HepG2 (cell line): ENCODE measurements around the gene DDX19B. TPM values are rescaled to one million over a fixed set of nuclear protein-coding genes. Genes with fewer than 3 reads are reported as not detected.

Source experiments
- ATF2 ChIP-seq: sonication (generic); formaldehyde crosslinking; IDR thresholded peaks from 2 replicates; pipeline ENCODE4 v1.4.0; 2020; ENCODE audit warnings: missing genetic modification reagents
- ATRX ChIP-seq: sonication (generic); formaldehyde crosslinking; IDR thresholded peaks from 2 replicates; pipeline ENCODE4 v1.4.0; 2020; ENCODE audit warnings: missing genetic modification reagents, borderline replicate concordance
- CBX2 ChIP-seq, 2 experiments: fragments of 200-600 bp in 1 of 2; sonication (generic); formaldehyde crosslinking in 1 of 2; IDR thresholded peaks; 2 replicates each; pipeline versions ENCODE4 v1.7.0 to v1.8.1; 2018 to 2022; ENCODE audit warnings: low read depth in 2 of 2, low read length in 1 of 2, mild to moderate bottlenecking in 1 of 2, missing genetic modification reagents in 1 of 2
- CSRNP1 ChIP-seq: sonication (generic); formaldehyde crosslinking; IDR thresholded peaks from 2 replicates; pipeline ENCODE4 v1.8.1; 2023; ENCODE audit warnings: mild to moderate bottlenecking, missing genetic modification reagents
- GMEB2 ChIP-seq: IDR thresholded peaks from 2 replicates; pipeline ENCODE4 v1.6.1; 2016; ENCODE audit warnings: missing biosample characterization, missing genetic modification reagents, low read depth
- HOXA5 ChIP-seq: sonication (generic); formaldehyde crosslinking; IDR thresholded peaks from 2 replicates; pipeline ENCODE4 v1.4.0; 2020; ENCODE audit warnings: missing genetic modification reagents
- KDM6A ChIP-seq: IDR thresholded peaks from 2 replicates; pipeline ENCODE4 v1.6.1; 2016; ENCODE audit warnings: low read depth
- SMARCE1 ChIP-seq: fragments of 450-650 bp; IDR thresholded peaks from 2 replicates; pipeline ENCODE4 v1.6.1; 2017; ENCODE audit warnings: borderline replicate concordance
- TAF1 ChIP-seq: sonication (generic); formaldehyde crosslinking; IDR thresholded peaks from 2 replicates; pipeline ENCODE4 v1.4.0; 2020; ENCODE audit warnings: missing genetic modification reagents
- ZBTB20 ChIP-seq: sonication (generic); formaldehyde crosslinking; IDR thresholded peaks from 2 replicates; pipeline ENCODE4 v1.8.1; 2023; ENCODE audit warnings: missing genetic modification reagents, low read depth, mild to moderate bottlenecking, borderline replicate concordance
- ZMAT5 ChIP-seq: sonication (generic); formaldehyde crosslinking; IDR thresholded peaks from 2 replicates; pipeline ENCODE4 v1.5.0; 2020; ENCODE audit warnings: mild to moderate bottlenecking, low read depth, missing genetic modification reagents, borderline replicate concordance
- ZMYM3 ChIP-seq: sonication (generic); formaldehyde crosslinking; IDR thresholded peaks from 2 replicates; pipeline ENCODE4 v1.5.1; 2020; ENCODE audit warnings: mild to moderate bottlenecking, missing genetic modification reagents
- ZNF124 ChIP-seq: sonication (generic); formaldehyde crosslinking; IDR thresholded peaks from 2 replicates; pipeline ENCODE4 v1.4.0; 2020; ENCODE audit warnings: missing genetic modification reagents
- ZNF34 ChIP-seq: sonication (generic); formaldehyde crosslinking; IDR thresholded peaks from 2 replicates; pipeline ENCODE4 v1.4.0; 2020; ENCODE audit warnings: mild to moderate bottlenecking, missing genetic modification reagents, borderline replicate concordance
- ZNF546 ChIP-seq: sonication (generic); formaldehyde crosslinking; conservative IDR thresholded peaks from 2 replicates; pipeline ENCODE4 v1.8.1; 2023; ENCODE audit warnings: mild to moderate bottlenecking, missing genetic modification reagents
- ZNF724P ChIP-seq: sonication (generic); formaldehyde crosslinking; IDR thresholded peaks from 2 replicates; pipeline ENCODE4 v1.8.0; 2022; ENCODE audit warnings: missing genetic modification reagents, borderline replicate concordance
- ZNF768 ChIP-seq: sonication (generic); formaldehyde crosslinking; IDR thresholded peaks from 2 replicates; pipeline ENCODE4 v1.4.0; 2020; ENCODE audit warnings: missing genetic modification reagents
- ZNF782 ChIP-seq: sonication (generic); formaldehyde crosslinking; IDR thresholded peaks from 2 replicates; pipeline ENCODE4 v1.4.0; 2020; ENCODE audit warnings: missing genetic modification reagents, mild to moderate bottlenecking, borderline replicate concordance
- polyA plus RNA-seq, 8 experiments: library from polyadenylated mRNA; depleted of rRNA in 3 of 8; stranded (reverse) in 7 of 8; unstranded in 1 of 8; fragments of >200 nt; fragmentation: Illumina TruSeq in 4 of 8; extraction: Trizol in 4 of 8; gene quantifications; 2 replicates each; pipeline versions ENCODE4 v1.2.1 to v1.2.3, GENCODE V29; 2011 to 2016; ENCODE audit warnings: low read depth in 4 of 8, missing spikeins in 1 of 8, mixed read lengths in 1 of 8; ENCODE audit not compliant: insufficient read depth in 1 of 8
- total RNA-seq, 5 experiments: library from RNA; depleted of rRNA; stranded (reverse); fragments of >200 nt; fragmentation: Illumina TruSeq; extraction: Trizol; gene quantifications; 2 replicates each; pipeline ENCODE4 v1.2.3, GENCODE V29; 2016; ENCODE audit warnings: low read depth in 1 of 5
- TF ChIP-seq, protein P1 (sequence below): sonication (generic); formaldehyde crosslinking; IDR thresholded peaks from 2 replicates; pipeline ENCODE4 v1.8.1; 2023; ENCODE audit warnings: missing genetic modification reagents, mild to moderate bottlenecking, borderline replicate concordance
- TF ChIP-seq, protein P2 (sequence below): sonication (generic); formaldehyde crosslinking; IDR thresholded peaks from 2 replicates; pipeline ENCODE4 v1.4.0; 2020; ENCODE audit warnings: missing genetic modification reagents

Gene DDX19B
- total and polyA plus RNA-seq, 2 of the 13 experiments (the other 11 are each of a cell fraction or from before 2014, with no cell fraction given): 36.2 to 40.0 TPM

GRCh38 chr16:70380919-70381603 lies 82.1 kb downstream of the DDX19B start (continued):
- no peak for TF ChIP-seq GMEB2 (CRISPR knock-in tag)
- TF ChIP-seq ZNF124 (CRISPR knock-in tag): peak; percentile 87; the same call in 1 of the 2 replicates
- peak; percentile 82; the same call in 1 of the 2 replicates for TF ChIP-seq ZNF724P
- no peak for TF ChIP-seq KDM6A (CRISPR knock-in tag)
- TF ChIP-seq, protein P1, sequence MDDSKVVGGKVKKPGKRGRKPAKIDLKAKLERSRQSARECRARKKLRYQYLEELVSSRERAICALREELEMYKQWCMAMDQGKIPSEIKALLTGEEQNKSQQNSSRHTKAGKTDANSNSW (CRISPR knock-in tag): no peak; the same call in 1 of the 2 replicates
- peak; percentile 91 for TF ChIP-seq HOXA5 (CRISPR knock-in tag)
- no peak; the same call in 1 of the 2 replicates for TF ChIP-seq ZMYM3 (CRISPR knock-in tag)
- TF ChIP-seq ZNF34: 0 out of 2 replicates have a peak, but pooled peaks have one; percentile 69
- peak; percentile 97; the same call in 1 of the 2 replicates for TF ChIP-seq CSRNP1
- TF ChIP-seq ATF2 (CRISPR knock-in tag): peak; percentile 38; the same call in 1 of the 2 replicates
- TF ChIP-seq ZBTB20 (CRISPR knock-in tag): peak; percentile 66
- TF ChIP-seq ZNF768 (CRISPR knock-in tag): peak; percentile 5; the same call in 1 of the 2 replicates
- no peak for TF ChIP-seq CBX2 (IDR thresholded peaks at IDR 0.05; ENCODE audit: low read depth, low read length)
- TF ChIP-seq CBX2 (CRISPR knock-in tag; IDR thresholded peaks at IDR 0.05; ENCODE audit: low read depth): peak; percentile 30; the same call in 1 of the 2 replicates
- peak; percentile 91; the same call in 1 of the 2 replicates for TF ChIP-seq ZNF546 (CRISPR knock-in tag)
- TF ChIP-seq, protein P2, sequence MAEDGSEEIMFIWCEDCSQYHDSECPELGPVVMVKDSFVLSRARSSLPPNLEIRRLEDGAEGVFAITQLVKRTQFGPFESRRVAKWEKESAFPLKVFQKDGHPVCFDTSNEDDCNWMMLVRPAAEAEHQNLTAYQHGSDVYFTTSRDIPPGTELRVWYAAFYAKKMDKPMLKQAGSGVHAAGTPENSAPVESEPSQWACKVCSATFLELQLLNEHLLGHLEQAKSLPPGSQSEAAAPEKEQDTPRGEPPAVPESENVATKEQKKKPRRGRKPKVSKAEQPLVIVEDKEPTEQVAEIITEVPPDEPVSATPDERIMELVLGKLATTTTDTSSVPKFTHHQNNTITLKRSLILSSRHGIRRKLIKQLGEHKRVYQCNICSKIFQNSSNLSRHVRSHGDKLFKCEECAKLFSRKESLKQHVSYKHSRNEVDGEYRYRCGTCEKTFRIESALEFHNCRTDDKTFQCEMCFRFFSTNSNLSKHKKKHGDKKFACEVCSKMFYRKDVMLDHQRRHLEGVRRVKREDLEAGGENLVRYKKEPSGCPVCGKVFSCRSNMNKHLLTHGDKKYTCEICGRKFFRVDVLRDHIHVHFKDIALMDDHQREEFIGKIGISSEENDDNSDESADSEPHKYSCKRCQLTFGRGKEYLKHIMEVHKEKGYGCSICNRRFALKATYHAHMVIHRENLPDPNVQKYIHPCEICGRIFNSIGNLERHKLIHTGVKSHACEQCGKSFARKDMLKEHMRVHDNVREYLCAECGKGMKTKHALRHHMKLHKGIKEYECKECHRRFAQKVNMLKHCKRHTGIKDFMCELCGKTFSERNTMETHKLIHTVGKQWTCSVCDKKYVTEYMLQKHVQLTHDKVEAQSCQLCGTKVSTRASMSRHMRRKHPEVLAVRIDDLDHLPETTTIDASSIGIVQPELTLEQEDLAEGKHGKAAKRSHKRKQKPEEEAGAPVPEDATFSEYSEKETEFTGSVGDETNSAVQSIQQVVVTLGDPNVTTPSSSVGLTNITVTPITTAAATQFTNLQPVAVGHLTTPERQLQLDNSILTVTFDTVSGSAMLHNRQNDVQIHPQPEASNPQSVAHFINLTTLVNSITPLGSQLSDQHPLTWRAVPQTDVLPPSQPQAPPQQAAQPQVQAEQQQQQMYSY (CRISPR knock-in tag): peak; percentile 68; the same call in 1 of the 2 replicates
- TF ChIP-seq SMARCE1: no peak
- TF ChIP-seq ZMAT5 (CRISPR knock-in tag): no peak
- peak; percentile 94 for TF ChIP-seq ZNF782
- no peak for TF ChIP-seq ATRX (CRISPR knock-in tag)
- TF ChIP-seq TAF1: peak; percentile 96
